ACC112 (cell line): ENCODE measurements around the gene OSTN.

ENCODE experiments used
- H2AFZ ChIP-seq: fragments of 200-600 bp; sonication (generic); one replicate; pipeline ENCODE4 v1.6.0; 2017; ENCODE audit warnings: antibody characterized with exemption, low read length; ENCODE audit not compliant: unreplicated experiment
- H3K27ac ChIP-seq: fragments of 200-600 bp; sonication (generic); 2 replicates; pipeline ENCODE4 v1.5.1; 2014; ENCODE audit warnings: low read depth, mild to moderate bottlenecking, antibody characterized with exemption, low read length, moderate library complexity
- H3K27me3 ChIP-seq: fragments of 200-600 bp; sonication (generic); 2 replicates; pipeline ENCODE4 v1.6.1; 2014; ENCODE audit warnings: mild to moderate bottlenecking, antibody characterized with exemption, low read length, moderate library complexity, mixed read lengths; ENCODE audit not compliant: insufficient read depth
- H3K36me3 ChIP-seq: fragments of 200-600 bp; sonication (generic); 2 replicates; pipeline ENCODE4 v1.6.1; 2016; ENCODE audit warnings: mild to moderate bottlenecking, antibody characterized with exemption, low read length, moderate library complexity, mixed read lengths; ENCODE audit not compliant: insufficient read depth
- H3K4me1 ChIP-seq: fragments of 200-600 bp; sonication (generic); one replicate; pipeline ENCODE4 v1.6.1; 2016; ENCODE audit warnings: low read length, mixed read lengths; ENCODE audit not compliant: insufficient read depth, unreplicated experiment, control insufficient read depth
- H3K4me3 ChIP-seq: fragments of 200-600 bp; sonication (generic); 2 replicates; pipeline ENCODE4 v1.5.1; 2014; ENCODE audit warnings: mild to moderate bottlenecking, low read depth, low read length
- H3K79me2 ChIP-seq: fragments of 200-600 bp; sonication (generic); one replicate; pipeline ENCODE4 v1.6.0; 2016; ENCODE audit warnings: low read length; ENCODE audit not compliant: control insufficient read depth, unreplicated experiment, insufficient read depth

OSTN gene, protein sequence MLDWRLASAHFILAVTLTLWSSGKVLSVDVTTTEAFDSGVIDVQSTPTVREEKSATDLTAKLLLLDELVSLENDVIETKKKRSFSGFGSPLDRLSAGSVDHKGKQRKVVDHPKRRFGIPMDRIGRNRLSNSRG

DNA sequence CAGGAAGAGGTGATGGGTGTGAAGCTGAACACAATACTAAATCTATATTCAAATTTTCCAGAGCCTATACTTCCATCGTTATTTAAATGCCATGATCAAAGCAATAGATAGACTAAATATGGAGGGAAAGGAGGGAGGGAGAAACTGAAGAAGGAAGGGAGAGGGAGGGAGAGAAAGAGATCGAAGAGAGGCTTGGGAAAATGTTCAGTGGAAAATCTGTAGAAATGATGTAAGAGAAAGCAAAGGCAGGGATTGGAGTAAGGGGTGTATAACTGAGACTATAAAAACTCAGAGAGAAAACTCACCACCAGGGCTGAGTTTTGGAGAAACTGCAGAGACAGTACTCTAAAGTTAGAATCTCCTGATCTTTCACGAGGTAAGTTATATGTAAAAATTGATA, at the start of gene OSTN:
TSS of gene OSTN (plus strand) at position 310 of the 400 bp plus-strand sequence. CDS start 13,292 bp downstream, outside the sequence.
- H2AFZ ChIP-seq = peak within 1 kb of the TSS; percentile 69

GRCh38 chr3:191151653-191152052, 47.4 kb upstream of the OSTN start:
- Histone ChIP-seq H3K79me2 (no peaks in the 10 kb centered on the region), H3K36me3 (no peaks in the 10 kb centered on the region), H3K27ac (no peak overlapping the region), H3K27me3 (no peaks in the 10 kb centered on the region), H2AFZ (no peak overlapping the region), H3K4me3 (no peak overlapping the region), H3K4me1 (peaks cover 4% of the 10 kb centered on the region)

More for the DNA sequence above, at the start of gene OSTN:
- Histone ChIP-seq H3K4me1 (no peaks in the 10 kb centered on the region), H3K27me3 (no peaks in the 10 kb centered on the region), H3K4me3 (no peak within 1 kb of the TSS), H3K79me2 (no peaks in the 10 kb centered on the region), H3K36me3 (no peaks in the 10 kb centered on the region), H3K27ac (no peak within 1 kb of the TSS)

DNA sequence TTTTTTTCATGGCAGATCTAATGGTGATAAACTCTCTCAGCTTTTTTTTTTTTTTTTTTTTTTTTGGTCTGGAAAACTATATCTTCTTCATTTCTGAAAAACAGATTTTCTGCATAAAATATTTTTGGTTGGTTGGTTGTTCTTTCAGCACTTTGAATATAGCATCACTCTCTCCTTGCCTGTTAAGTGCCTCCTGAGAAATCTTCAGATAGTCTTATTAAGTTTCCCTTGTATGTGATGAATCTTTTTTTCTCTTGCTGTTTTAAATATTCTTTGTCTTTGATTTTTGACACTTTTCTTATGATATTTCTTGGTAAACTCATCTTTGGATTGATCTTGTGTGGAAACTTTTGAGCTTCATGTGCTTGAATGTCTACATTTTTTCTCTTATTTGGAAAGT, 44.2 kb upstream of the OSTN start:
- no peaks in the 10 kb centered on the region for H3K4me1 ChIP-seq
- no peaks in the 10 kb centered on the region for H3K27me3 ChIP-seq
- no peak overlapping the region for H3K4me3 ChIP-seq
- H3K79me2 ChIP-seq = no peaks in the 10 kb centered on the region
- no peak overlapping the region for H3K27ac ChIP-seq
- no peaks in the 10 kb centered on the region for H3K36me3 ChIP-seq
- no peak overlapping the region for H2AFZ ChIP-seq

DNA sequence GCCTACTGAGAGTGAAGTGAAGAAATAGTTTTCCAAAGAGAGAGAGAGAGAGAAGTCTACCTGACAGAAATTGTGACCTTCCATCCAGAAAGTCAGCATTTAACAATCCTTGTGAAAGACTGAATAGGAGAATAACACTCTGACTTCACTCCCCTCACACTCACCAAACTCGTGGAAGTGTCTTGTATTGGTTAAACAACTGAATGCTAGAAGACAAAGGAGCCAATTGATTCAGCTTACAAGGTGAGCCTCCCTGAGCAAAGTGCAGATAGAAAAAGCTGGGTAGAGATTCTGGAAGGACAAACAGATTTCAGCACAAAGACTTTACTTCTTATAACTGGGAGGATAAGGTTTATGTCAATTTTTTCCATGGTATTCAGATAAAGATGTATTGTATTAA, 40.8 kb upstream of the OSTN start:
- no peak overlapping the region for H2AFZ ChIP-seq

DNA sequence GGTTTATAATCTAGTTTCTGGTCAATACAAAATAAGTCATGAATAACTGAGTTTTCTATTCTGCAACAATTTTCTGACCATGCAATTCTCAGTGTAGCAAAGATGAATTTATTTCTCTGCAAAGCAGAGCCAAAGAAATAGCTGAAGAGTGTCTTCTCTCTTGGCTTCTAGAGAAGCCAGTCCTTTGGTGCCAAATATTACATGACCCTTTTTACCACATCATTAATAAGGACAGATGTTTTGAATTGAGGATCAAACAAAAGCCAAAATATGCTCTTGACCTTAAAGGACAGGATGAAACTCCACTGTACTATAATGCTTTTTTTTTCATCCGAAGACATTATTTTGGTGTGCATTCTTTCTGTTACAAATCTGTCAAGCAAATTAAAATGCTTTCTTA, 40.2 kb upstream of the OSTN start:
- H3K36me3 ChIP-seq = no peaks in the 10 kb centered on the region
- H3K4me3 ChIP-seq = no peak overlapping the region

More for the DNA sequence above, 40.8 kb upstream of the OSTN start:
- Histone ChIP-seq H3K79me2 (no peaks in the 10 kb centered on the region), H3K36me3 (no peaks in the 10 kb centered on the region), H3K27ac (no peak overlapping the region), H3K27me3 (no peaks in the 10 kb centered on the region), H3K4me1 (no peaks in the 10 kb centered on the region), H3K4me3 (no peak overlapping the region)

GRCh38 chr3:191165802-191166201, 33.2 kb upstream of the OSTN start:
- Histone ChIP-seq H3K27ac (no peak overlapping the region), H3K79me2 (no peaks in the 10 kb centered on the region), H2AFZ (no peak overlapping the region), H3K36me3 (no peaks in the 10 kb centered on the region), H3K27me3 (no peaks in the 10 kb centered on the region), H3K4me3 (no peak overlapping the region), H3K4me1 (no peaks in the 10 kb centered on the region)

More for the DNA sequence above, 40.2 kb upstream of the OSTN start:
- no peak overlapping the region for H3K27ac ChIP-seq
- no peak overlapping the region for H2AFZ ChIP-seq
- H3K27me3 ChIP-seq = no peaks in the 10 kb centered on the region
- H3K79me2 ChIP-seq = no peaks in the 10 kb centered on the region
- no peaks in the 10 kb centered on the region for H3K4me1 ChIP-seq

- H3K4me3 ChIP-seq = no peak overlapping the region
- H3K27ac ChIP-seq = no peak overlapping the region
- no peaks in the 10 kb centered on the region for H3K79me2 ChIP-seq
- H3K27me3 ChIP-seq = no peaks in the 10 kb centered on the region
- H3K36me3 ChIP-seq = no peaks in the 10 kb centered on the region
- H3K4me1 ChIP-seq = no peaks in the 10 kb centered on the region
- no peak overlapping the region for H2AFZ ChIP-seq
Measured at GRCh38 chr3:191166368-191166767, 32.7 kb upstream of the OSTN start.

GRCh38 chr3:191169566-191169965, 29.5 kb upstream of the OSTN start:
- no peak overlapping the region for H2AFZ ChIP-seq
- no peak overlapping the region for H3K27ac ChIP-seq
- no peaks in the 10 kb centered on the region for H3K79me2 ChIP-seq

GRCh38 chr3:191170097-191170496, 28.9 kb upstream of the OSTN start:
- H3K79me2 ChIP-seq = no peaks in the 10 kb centered on the region
- no peaks in the 10 kb centered on the region for H3K27me3 ChIP-seq
- H3K4me1 ChIP-seq = no peaks in the 10 kb centered on the region
- H3K27ac ChIP-seq = no peak overlapping the region
- H3K36me3 ChIP-seq = no peaks in the 10 kb centered on the region
- H3K4me3 ChIP-seq = no peak overlapping the region
- no peak overlapping the region for H2AFZ ChIP-seq

More at GRCh38 chr3:191169566-191169965, 29.5 kb upstream of the OSTN start:
- no peak overlapping the region for H3K4me3 ChIP-seq
- H3K27me3 ChIP-seq = no peaks in the 10 kb centered on the region
- H3K36me3 ChIP-seq = no peaks in the 10 kb centered on the region
- H3K4me1 ChIP-seq = no peaks in the 10 kb centered on the region

GRCh38 chr3:191175102-191175501, 23.9 kb upstream of the OSTN start:
- no peak overlapping the region for H3K27ac ChIP-seq
- no peaks in the 10 kb centered on the region for H3K36me3 ChIP-seq
- H3K4me3 ChIP-seq = no peak overlapping the region
- no peaks in the 10 kb centered on the region for H3K27me3 ChIP-seq
- no peaks in the 10 kb centered on the region for H3K4me1 ChIP-seq
- no peak overlapping the region for H2AFZ ChIP-seq
- no peaks in the 10 kb centered on the region for H3K79me2 ChIP-seq

DNA sequence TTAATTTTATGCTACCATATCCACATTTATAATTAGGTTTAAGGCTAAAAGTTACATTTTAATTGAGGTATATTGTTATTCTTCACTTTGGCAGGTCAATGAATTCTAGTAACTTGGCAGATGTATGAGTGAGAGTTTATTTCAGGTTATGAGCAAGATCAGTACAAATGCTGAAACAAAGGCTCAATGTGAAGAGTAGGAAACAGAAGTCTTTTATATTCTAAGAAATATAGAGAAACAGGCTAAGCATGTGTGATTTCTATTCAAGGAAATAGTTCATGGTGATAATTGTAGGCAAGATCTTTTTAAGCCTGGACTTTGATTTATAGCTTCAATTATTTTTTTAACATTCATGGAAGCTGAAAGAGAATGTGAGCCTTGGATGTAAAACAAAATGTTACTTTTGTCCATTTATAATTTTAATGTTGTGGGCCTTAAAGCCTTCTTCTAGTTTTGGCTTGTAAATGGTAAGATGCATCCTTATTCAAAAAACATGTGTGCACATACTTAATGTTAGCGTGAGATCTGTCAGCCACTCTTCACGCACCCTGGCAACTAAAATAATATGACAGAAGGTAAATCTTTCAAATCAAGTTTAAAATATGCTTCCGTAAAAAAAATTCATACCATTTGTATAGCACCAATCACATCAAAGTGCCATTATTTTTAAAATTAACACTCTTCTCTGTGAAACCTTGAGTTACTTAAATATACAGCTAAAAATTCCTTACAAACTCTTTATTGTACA, 22.8 kb upstream of the OSTN start:
- Histone ChIP-seq H3K4me1 (no peaks in the 10 kb centered on the region), H3K4me3 (no peak overlapping the region), H2AFZ (no peak overlapping the region), H3K27me3 (no peaks in the 10 kb centered on the region), H3K36me3 (no peaks in the 10 kb centered on the region), H3K79me2 (no peaks in the 10 kb centered on the region), H3K27ac (no peak overlapping the region)
